ENCODE data around the gene UNC5C.

The UNC5C gene

DNA sequence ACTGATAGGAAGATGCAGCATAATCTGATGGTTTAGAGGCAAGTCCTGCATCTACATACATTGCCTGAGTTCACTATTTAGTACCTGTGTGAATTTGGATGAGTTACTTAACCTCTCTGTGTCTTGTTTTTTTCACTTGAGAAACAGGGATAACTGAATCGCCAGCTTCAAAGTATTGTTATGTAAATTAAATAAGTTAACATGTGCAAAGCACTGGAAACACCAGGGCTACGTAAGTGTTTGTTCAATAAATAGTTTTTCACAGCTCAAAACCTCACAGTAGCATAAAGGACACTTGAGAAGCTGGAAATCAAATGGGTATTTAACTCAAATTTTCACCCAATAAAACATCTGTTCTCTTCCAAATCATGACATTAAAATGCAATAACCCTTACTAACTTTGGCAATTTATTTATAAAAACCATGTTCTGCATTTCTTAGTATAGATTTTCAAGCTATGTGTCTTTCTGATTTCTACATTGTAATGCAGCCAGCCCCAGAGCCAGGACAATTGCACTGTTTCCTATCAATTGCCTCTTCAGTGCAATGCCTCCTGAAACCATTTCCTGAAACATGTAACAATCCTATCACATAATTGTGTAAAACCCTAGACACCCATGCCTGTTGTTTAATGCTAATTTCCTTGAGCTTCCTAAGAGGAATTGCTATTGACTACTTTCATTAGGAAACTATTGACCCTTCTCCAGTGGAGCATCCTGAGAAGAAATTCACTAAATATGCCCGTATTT, 177.1 kb downstream of the UNC5C start:
- H3K4me1 ChIP-seq (ENCODE audit: insufficient read depth, poor library complexity, severe bottlenecking): no peaks in the 10 kb centered on the region
- ATAC-seq (ENCODE audit: low read depth): no peak
- H3K27ac ChIP-seq (ENCODE audit: poor library complexity, severe bottlenecking): no peak overlapping the region
- no peak overlapping the region for H3K4me3 ChIP-seq (ENCODE audit: severe bottlenecking)
- no peaks in the 10 kb centered on the region for H3K36me3 ChIP-seq (ENCODE audit: low read depth)
- no peak for TF ChIP-seq CTCF (IDR thresholded peaks at IDR 0.05; ENCODE audit: poor library complexity, severe bottlenecking)
- no peaks in the 10 kb centered on the region for H3K9me3 ChIP-seq (ENCODE audit: severe bottlenecking)
- no peaks in the 10 kb centered on the region for H3K27me3 ChIP-seq (ENCODE audit: insufficient read depth, poor library complexity, severe bottlenecking)
- no peak for DNase-seq (ENCODE audit: low spot score)

DNA sequence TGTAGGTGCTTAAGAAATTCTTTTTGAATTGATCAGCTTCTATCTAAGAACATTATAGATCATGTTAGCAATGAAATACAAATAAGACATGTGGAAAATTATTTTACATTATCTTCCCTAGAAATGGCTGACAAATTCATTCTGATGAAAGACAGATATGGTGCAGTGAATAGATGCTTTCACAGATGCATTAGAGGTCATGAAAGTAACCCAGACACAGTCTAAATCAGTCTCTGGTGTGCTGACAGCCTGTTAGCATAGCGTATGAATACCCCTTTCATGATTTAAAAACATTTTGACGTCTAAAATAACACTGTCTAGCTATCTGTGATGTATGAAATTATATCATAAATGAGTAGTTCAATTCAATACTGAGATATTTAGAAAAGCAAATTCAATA, 180.9 kb downstream of the UNC5C start:
- DNase-seq (ENCODE audit: low spot score): no peak
- TF ChIP-seq CTCF (IDR thresholded peaks at IDR 0.05; ENCODE audit: poor library complexity, severe bottlenecking): no peak
- Histone ChIP-seq H3K9me3 (ENCODE audit: severe bottlenecking) (no peaks in the 10 kb centered on the region), H3K27me3 (ENCODE audit: insufficient read depth, poor library complexity, severe bottlenecking) (no peaks in the 10 kb centered on the region), H3K4me3 (ENCODE audit: severe bottlenecking) (no peak overlapping the region), H3K36me3 (ENCODE audit: low read depth) (no peaks in the 10 kb centered on the region), H3K27ac (ENCODE audit: poor library complexity, severe bottlenecking) (no peak overlapping the region), H3K4me1 (ENCODE audit: insufficient read depth, poor library complexity, severe bottlenecking) (no peaks in the 10 kb centered on the region)
- no peak for ATAC-seq (ENCODE audit: low read depth)

- DNase-seq (ENCODE audit: low spot score) (no peak), ATAC-seq (ENCODE audit: low read depth) (no peak)
- no peak overlapping the region for H3K27ac ChIP-seq (ENCODE audit: poor library complexity, severe bottlenecking)
- H3K4me1 ChIP-seq (ENCODE audit: insufficient read depth, poor library complexity, severe bottlenecking): no peaks in the 10 kb centered on the region
- H3K36me3 ChIP-seq (ENCODE audit: low read depth): no peaks in the 10 kb centered on the region
- TF ChIP-seq CTCF (IDR thresholded peaks at IDR 0.05; ENCODE audit: poor library complexity, severe bottlenecking): no peak
- H3K9me3 ChIP-seq (ENCODE audit: severe bottlenecking): no peaks in the 10 kb centered on the region
- H3K4me3 ChIP-seq (ENCODE audit: severe bottlenecking): no peak overlapping the region
- H3K27me3 ChIP-seq (ENCODE audit: insufficient read depth, poor library complexity, severe bottlenecking): no peaks in the 10 kb centered on the region
Observed at GRCh38 chr4:95363966-95364365, 184.8 kb downstream of the UNC5C start.

DNA sequence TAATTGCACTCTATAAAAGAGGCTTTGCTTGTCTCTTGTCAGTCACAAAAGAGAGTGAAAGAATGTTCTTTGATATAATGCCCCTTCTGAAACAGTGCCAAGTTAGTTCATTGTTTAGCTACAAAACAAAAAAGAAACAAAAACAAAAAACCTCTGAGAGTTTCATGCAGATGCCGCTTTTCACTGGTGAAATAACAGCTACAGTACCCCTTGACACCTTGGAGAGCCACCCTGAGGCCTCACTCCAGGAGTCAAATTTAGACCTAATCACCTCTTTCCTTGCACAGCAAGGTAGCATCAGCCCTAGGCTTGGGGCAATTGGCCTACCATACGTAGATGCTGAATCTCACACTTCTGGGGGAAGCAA, 185.2 kb downstream of the UNC5C start:
- Histone ChIP-seq H3K4me3 (ENCODE audit: severe bottlenecking) (no peak overlapping the region), H3K36me3 (ENCODE audit: low read depth) (no peaks in the 10 kb centered on the region), H3K27ac (ENCODE audit: poor library complexity, severe bottlenecking) (no peak overlapping the region), H3K9me3 (ENCODE audit: severe bottlenecking) (no peaks in the 10 kb centered on the region), H3K27me3 (ENCODE audit: insufficient read depth, poor library complexity, severe bottlenecking) (no peaks in the 10 kb centered on the region), H3K4me1 (ENCODE audit: insufficient read depth, poor library complexity, severe bottlenecking) (no peaks in the 10 kb centered on the region)
- TF ChIP-seq CTCF (IDR thresholded peaks at IDR 0.05; ENCODE audit: poor library complexity, severe bottlenecking): no peak
- no peak for ATAC-seq (ENCODE audit: low read depth)
- DNase-seq (ENCODE audit: low spot score): no peak

DNA sequence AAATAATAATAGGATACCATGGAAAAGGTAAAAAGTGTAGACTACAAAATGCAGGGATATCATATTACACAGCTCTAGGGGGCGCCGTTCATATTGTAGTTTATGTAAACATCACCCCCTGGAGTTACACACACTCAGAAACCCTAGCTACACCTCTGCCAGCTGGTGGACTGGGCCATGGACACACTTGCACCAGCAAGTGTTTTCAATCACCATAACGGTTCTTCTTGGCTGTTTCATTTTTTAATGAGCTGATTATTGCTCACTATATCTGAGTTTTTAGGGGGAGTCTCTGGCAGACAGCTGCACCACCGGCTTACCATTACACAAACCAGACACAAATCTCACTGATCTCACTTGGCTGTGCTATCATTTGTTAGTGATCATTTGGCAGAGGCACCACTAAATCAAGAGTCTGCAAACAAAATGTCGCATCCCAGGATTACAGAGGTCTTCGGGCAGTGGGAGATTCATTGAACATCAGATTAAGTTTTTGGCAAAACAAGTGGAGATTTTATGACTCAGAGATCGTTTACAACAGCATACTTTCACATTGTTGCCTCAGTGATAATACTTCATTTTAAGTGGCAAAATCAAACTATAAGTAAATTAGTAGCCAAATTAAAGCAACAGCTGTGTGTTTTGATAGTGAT, 185.7 kb downstream of the UNC5C start:
- no peaks in the 10 kb centered on the region for H3K36me3 ChIP-seq (ENCODE audit: low read depth)
- DNase-seq (ENCODE audit: low spot score) (no peak), ATAC-seq (ENCODE audit: low read depth) (no peak)
- H3K27ac ChIP-seq (ENCODE audit: poor library complexity, severe bottlenecking): no peak overlapping the region
- TF ChIP-seq CTCF (IDR thresholded peaks at IDR 0.05; ENCODE audit: poor library complexity, severe bottlenecking): no peak
- H3K27me3 ChIP-seq (ENCODE audit: insufficient read depth, poor library complexity, severe bottlenecking): no peaks in the 10 kb centered on the region
- H3K4me3 ChIP-seq (ENCODE audit: severe bottlenecking): no peak overlapping the region
- H3K9me3 ChIP-seq (ENCODE audit: severe bottlenecking): no peaks in the 10 kb centered on the region
- no peaks in the 10 kb centered on the region for H3K4me1 ChIP-seq (ENCODE audit: insufficient read depth, poor library complexity, severe bottlenecking)
